Stimulated activated CD4-positive, alpha-beta T cell treated with anti-CD3 and anti-CD28 coated beads, TNF-alpha, amount 100 ng/mL, for 24 hours (primary cell): ENCODE results near the gene CCDC152.
"Not testable (repeated sequence)": the region's sequence is repeated elsewhere in the genome, so short reads cannot be mapped to it uniquely, and the experiment has no call there.

ENCODE experiments used
- DNase-seq, 3 experiments: peaks; one replicate each; pipeline ENCODE4 v3.0.0-alpha.2; 2020; ENCODE audit warnings: low read depth in 3 of 3

CCDC152 gene

GRCh38 chr5:42812620-42813019 lies 56.0 kb downstream of the CCDC152 start:
- DNase-seq: no peak

- no peak for DNase-seq
Measured at GRCh38 chr5:42813533-42813932, 56.9 kb downstream of the CCDC152 start.

GRCh38 chr5:42816546-42816945 lies 59.9 kb downstream of the CCDC152 start:
- not testable (repeated sequence) for DNase-seq

- DNase-seq: no peak
Measured at GRCh38 chr5:42819745-42820144, 63.1 kb downstream of the CCDC152 start.

GRCh38 chr5:42822548-42822947 lies 65.9 kb downstream of the CCDC152 start:
- DNase-seq: no peak

DNA sequence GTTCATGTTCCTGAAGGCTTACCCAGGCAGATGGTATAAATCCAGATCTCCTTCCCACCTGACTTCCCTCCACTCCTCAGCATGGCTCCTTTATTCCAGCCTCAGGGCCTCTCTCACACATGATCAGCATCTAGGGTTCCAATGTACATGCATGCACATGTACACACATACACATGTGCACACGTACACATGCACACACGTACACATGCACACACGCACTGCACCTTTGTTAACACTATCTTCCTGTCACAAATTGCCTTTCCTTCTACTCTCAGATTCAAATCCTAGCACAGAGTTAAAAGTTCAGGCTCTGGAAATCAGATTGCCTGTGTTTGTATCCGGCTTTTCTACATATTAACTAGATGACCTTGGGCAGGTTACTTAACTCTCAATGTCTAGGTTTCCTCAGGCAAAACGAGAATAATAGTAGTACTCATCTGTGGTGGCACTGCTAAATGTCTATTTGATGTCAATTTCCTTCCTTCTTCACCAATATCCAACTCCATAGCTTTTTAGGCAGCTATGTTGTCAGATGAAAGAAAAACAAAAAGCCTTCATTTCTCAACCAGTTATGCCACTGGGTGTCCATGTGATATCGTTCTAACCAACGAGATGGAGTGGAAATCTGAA lies 67.8 kb downstream of the CCDC152 start:
- no peak for DNase-seq

DNA sequence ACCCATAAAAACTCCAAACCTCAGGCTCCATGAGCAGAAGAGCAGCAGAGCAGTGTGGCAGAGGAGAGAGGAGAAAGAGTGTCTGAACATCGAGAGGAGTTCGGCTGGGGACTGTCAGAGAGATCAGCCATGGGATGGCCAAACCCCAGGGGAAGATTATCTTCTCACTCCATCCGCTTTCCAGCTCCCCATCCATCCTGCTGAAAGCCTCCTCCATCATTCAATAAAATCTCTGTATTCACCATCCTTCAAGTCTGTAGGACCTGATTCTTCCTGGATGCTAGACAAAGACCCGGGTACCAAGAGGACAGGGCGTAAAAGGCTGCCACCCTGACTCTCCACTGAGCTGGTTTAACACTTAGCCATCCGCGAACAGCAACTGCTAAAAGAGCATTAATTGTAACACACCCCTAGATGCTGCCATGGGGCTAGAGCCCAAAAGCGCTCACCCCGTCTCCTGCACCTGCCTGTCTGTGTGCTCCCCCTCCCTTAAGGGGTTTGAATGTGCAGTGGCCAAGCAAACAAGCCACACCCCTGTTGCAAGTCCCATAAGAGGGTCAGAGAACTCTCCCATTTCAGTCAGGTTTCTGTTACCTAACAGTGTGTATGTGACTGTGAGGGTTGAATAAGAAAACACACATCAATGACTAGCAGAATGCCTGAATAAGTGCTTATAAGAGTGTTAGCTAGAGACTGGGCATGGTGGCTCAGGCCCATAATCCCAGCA lies 69.0 kb downstream of the CCDC152 start:
- DNase-seq: no peak

GRCh38 chr5:42826757-42827515 lies 70.3 kb downstream of the CCDC152 start:
- no peak for DNase-seq

GRCh38 chr5:42828671-42829070 lies 72.1 kb downstream of the CCDC152 start:
- DNase-seq: no peak

GRCh38 chr5:42830924-42831323 lies 74.3 kb downstream of the CCDC152 start:
- no peak for DNase-seq

DNA sequence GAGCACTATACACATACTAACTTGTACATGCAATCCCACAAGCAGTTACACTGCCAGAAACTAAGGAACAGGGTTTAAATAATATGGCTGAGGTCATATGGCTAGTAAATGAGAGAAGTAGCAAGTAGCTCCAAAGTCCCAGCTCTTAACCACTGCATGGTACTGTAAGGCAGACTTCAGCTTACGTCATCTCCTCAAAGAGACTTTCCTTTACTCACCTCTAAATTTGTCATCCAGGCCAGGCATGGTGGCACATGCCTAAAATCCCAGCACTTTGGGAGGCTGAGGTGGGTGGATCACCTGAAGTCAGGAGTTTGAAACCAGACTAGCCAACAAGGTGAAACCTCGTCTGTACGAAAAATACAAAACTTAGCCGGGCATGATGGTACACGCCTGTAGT lies 75.4 kb downstream of the CCDC152 start:
- no peak for DNase-seq

DNA sequence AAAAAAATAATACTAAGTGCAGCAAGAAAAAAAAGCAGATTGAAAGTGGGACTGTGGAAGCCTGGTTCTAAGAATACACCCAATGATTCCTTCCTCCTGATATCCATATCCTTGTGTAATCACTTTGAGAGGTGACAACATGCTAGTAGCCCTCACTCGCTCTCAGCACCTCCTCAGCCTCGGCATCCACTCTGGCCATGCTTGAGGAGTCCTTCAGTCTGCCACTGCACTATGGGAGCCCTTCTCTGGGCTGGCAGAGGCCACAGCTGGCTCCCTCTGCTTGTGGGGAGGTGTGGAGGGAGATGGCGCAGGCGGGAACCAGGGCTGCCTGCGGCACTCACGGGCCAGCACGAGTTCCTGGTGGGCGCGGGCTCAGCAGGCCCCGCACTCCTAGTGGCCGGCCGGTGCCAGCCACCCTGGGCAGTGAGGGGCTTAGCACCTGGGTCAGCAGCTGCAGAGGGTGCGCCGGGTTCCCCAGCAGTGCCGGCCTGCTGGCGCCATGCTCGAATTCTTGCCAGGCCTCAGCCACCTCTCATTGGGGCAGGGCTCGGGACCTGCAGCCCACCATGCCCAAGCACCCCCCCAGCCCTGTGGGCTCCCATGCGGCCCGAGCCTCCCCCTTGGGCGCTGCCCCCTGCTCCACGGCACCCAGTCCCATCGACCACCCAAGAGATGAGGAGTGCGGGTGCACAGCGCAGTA lies 79.6 kb downstream of the CCDC152 start:
- no peak for DNase-seq

GRCh38 chr5:42837601-42838000 lies 81.0 kb downstream of the CCDC152 start:
- DNase-seq: no peak

DNA sequence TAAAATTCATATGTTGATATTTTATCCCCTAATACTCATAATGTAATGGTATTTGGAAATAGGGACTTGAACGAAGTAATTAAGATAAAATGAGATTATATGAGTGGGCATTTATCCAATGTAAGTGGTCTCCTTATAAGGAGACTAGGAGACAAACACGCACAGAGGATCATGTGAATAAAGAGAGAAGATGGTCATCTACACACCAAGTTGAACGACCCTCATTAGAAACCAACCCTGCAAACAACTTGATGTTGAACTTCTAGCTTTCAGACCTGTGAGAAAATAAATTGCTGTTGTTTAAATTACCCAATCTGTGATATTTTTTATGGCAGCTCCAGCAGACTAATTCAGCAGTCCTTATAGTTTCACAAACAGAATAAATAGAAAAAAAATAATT lies 82.6 kb downstream of the CCDC152 start:
- no peak for DNase-seq

DNA sequence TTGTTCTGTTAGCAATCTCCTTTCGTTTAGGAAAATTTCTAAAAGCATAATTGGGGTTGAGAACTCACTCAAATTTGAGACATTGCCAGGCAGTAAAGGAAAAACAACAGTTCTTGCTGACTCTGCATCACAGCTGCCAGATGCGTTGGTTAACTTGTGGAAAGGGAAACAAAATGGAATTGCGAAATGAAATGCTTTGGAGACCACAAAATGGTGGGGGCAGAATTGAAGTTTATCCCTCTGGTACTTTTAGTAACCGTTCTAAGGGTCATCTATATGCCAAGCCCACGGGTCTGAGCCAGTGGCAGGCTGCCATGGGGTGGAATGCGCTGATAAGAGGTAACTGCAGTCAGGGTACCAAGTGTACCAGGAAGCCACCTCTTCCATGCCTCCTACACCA lies 83.7 kb downstream of the CCDC152 start:
- no peak for DNase-seq

DNA sequence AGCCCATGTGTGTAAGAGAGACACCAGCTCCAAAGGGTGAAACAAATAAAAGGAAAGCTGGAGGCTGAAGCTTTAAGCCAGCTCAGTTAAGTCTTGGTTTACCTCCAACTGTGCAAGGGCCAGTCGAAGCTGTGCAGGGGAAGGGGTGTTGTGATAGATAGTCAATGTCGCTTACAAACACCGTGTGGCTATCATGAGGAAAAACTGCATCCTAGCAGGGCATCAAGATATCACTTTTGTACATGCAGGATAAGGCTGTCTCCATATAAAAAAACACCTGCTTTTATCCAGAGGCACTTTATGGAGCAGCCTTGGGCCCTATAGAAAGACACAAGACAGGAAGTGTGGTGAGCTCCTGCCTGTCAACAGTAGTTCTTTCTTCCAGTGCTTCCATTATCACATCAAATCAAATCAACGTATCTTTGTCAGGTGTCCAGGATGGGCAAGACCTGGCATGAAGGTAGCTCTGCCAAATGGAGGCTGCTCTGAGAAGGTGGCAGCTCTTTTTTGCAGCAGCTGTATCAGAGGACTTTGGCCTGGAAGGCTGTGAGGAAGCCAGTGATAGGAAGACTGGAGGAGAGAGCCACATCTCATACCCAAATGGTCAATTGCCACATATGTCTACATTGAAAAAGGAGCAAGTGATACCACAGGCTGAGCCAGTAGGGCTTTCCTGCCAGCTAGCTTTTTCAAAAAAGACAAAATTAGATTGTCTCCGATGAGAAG lies 84.4 kb downstream of the CCDC152 start:
- no peak for DNase-seq

DNA sequence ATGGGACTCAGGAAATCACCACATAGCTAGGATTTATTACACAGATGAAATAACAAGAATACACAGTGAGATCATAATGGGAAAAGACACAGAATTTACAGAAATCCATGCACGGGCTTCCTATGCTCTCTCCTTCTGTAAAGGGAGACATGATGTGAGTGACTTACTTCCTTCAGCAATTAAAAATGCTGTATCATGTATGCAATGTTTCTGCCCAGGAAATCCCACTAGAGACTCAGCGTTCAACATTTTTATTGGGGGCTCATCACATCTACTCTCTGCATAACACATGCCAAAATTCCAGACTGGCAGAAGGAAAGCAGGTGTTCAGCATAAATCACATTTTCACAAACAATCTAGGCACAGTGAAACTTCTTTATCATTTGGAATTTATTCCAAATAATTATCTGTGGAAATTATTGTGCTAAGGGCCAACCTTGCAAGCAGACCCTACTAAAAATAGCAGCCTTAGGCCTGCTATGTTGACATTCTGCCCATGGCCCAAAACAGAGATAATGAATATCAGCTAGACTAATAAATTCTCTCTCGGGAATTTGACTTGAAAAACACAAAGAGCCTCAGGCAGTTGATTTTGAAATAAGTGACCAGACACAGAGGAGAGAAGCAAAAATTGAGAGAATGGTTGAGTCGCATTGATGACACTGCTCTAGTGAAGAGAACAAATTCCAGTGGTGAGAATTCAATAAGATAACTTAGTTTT lies 86.5 kb downstream of the CCDC152 start:
- DNase-seq: no peak

- DNase-seq: no peak
Measured at GRCh38 chr5:42843675-42844292, 87.2 kb downstream of the CCDC152 start.

GRCh38 chr5:42844408-42844807 lies 87.8 kb downstream of the CCDC152 start:
- not testable (repeated sequence) for DNase-seq

DNA sequence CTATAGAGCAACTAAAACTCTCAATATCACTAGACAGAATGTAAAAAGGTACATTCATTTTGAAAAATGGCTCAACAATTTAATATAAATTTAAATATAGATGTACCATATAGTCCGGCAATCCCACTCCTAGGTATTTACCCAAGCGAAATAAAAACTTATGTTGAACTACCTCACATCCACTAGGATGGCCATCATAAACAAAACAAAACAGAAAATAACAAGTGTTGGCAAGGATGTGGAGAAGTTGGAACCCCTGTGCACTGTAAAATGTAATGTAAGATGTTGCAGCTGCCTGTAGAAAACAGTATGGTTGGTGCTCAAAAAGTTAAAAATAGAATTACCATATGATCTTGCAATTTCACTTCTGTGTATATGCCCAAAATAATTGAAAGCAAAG lies 91.9 kb downstream of the CCDC152 start:
- DNase-seq: no peak
